Stimulated activated CD4-positive, alpha-beta T cell treated with anti-CD3 and anti-CD28 coated beads, Interleukin-12 subunit alpha, Interleukin-12 subunit beta, amount 100 ng/mL, for 48 hours (primary cell): ENCODE measurements around the gene TYRO3.
"Not testable (repeated sequence)": the region's sequence is repeated elsewhere in the genome, so short reads cannot be mapped to it uniquely, and the experiment has no call there.

ENCODE experiments used
- DNase-seq, 3 donors: peaks; one replicate each; pipeline ENCODE4 v3.0.0-alpha.2; 2020; ENCODE audit warnings: low read depth in 2 of 3, low spot score in 1 of 3

Gene TYRO3

GRCh38 chr15:41572866-41573265 is 13.9 kb downstream of the TYRO3 start:
- DNase-seq: no peak

GRCh38 chr15:41573396-41573795 is 14.4 kb downstream of the TYRO3 start:
- DNase-seq: no peak

GRCh38 chr15:41574158-41574557 is 15.1 kb downstream of the TYRO3 start:
- DNase-seq: no peak

DNA sequence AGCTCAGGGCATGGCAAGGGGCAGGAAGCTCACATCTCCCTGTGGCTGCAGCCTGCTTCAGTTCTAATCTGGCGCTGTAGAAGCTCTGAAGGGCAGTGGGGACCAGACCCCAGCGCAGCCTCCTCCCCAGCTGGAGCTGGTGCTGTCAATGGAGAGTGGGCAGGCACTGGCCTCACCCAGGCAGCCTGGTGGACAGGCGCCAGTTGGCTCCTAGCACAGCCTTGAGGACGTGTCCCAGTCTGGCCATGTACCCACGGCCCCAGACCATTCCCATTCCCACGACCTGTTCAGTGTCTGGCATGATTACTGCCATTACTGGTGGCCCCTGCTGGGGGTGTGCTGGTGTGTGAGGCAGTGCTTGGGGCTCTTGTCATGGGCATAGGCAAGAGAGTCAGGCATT is 16.3 kb downstream of the TYRO3 start:
- no peak for DNase-seq

GRCh38 chr15:41577863-41578735 is 19.1 kb downstream of the TYRO3 start:
- DNase-seq: no peak

- DNase-seq: no peak
These were observed 19.8 kb downstream of the TYRO3 start for GRCh38 chr15:41578736-41579383.

GRCh38 chr15:41581110-41581509 is 22.1 kb downstream of the TYRO3 start:
- no peak for DNase-seq

DNA sequence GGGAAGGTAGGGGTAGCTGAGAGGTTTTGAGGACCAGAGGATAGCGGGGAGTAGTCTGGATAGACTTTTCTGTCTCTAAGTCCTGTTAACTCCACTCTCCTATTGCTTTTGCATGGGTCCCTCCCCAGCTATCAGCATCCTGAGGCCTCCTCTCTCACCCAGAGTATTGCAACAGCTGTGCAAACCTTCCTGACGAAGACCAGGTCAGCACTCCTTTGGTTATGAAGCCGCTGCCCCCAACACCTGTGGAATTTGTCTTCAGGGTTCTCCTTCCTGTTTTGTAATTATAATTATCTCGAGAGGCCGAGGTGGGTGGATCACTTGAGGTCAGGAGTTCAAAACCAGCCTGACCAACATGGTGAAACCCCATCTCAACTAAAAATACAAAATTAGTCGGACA is 24.8 kb downstream of the TYRO3 start:
- no peak for DNase-seq

DNA sequence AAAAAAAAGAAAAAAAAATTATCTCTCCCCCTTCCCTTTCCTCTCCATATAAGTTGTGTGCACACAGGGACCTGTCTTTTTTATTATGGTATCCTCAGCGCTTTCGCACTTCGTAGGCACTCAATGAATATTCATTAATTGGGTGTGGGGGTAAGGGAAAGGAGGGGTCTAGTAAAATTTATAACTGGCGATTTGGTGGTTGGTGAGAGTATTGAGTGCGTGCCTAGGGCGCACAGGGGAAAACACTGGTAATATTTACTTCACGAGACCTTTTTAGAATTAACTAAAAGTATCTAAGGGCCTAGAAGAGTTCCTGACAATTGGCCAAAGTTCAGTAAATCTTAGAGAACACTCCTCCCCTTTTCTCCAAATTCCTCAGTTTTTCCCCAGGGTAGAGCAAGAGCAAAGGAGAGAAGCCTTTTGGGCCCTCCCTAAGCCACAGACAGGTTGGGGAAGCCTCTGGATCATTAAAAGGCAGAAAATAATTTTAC is 25.7 kb downstream of the TYRO3 start:
- no peak for DNase-seq

DNA sequence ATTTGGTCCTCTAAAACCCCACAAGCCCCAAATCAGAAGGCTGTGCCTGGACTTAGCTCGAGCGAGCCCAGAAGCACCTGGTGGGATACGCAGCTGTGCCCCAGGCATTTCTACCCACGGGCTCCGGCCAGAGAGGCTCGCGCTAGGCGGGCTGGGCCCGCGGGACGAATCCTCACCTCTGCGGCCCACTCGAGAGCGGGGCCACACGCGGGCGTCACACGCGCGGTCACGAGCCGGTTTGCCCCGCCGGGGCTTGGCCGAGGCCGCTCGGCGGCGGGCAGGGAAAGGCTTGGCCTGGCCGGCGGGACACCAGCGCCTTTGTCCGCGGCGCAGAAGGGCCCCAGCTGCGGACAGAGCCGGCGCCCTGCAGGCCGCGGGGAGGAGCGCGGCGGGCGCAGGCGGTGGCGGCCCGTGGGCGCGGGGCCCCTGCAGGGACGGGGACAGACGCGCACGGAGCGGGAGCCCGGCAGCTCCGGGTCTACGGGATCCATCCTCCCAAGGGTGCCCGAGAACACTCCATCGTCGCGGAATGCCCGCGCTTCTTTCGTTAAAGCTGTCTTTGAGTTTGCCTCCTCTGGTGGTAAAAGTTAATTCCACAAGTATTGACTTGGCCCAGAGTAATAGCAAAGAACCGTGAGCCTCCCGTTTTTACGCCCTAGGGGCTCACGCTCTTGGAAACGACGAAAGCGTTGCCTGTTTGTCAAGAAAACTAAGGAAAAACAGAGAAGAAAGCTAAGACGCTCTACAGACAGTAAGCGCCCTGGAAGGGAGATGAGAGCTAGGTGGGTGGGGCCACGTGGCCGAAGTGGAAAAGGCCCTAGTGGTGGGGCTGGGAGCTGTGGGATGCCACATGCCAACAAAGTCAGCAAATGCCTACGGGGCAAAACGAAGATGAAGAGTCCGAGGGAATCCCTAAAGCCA is 26.4 kb downstream of the TYRO3 start:
- DNase-seq: peak; percentile 13 to 46 (median 42)

- not testable (repeated sequence) for DNase-seq
These were observed 27.7 kb downstream of the TYRO3 start for GRCh38 chr15:41586531-41587282.

GRCh38 chr15:41589018-41589417 is 30.0 kb downstream of the TYRO3 start:
- not testable (repeated sequence) for DNase-seq

DNA sequence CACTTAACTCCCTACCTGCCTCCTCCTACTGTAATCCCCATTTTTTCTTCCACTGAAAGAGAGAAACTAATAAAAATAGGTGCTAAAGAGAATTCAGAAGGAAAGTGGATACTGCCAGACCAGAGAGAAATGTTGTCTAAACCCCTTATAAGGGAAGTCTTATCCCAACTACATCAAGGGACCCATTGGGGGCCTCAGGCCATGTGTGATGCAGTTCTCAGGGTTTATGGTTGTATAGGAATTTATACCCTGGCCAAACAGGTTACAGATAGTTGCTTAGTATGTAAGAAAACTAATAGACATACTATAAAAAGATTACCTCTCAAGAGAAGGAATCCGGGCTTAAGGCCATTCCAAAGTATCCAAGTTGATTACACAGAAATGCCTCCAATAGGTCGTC is 30.6 kb downstream of the TYRO3 start:
- DNase-seq: not testable (repeated sequence)

DNA sequence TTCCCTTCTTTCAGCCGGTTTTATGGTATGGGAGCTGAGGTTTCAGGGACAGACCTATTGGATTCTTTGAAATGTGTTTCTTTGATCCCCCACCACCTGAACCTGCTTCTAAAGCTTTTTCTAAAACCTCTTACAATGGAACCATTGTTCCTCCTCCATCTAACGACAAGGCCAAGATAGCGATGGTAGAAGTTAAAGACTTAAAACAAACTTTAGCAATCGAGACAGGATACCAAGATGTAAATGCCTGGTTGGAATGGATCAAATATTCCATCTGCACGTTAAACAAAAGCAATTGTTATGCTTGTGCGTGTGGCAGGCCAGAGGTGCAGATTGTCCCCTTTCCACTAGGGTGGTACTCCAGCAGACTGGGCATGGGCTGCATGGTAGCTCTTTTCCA is 32.2 kb downstream of the TYRO3 start:
- not testable (repeated sequence) for DNase-seq

GRCh38 chr15:41592718-41593117 is 33.7 kb downstream of the TYRO3 start:
- DNase-seq: not testable (repeated sequence)

GRCh38 chr15:41594801-41595746 is 36.1 kb downstream of the TYRO3 start:
- DNase-seq: no peak

- no peak for DNase-seq
These were observed 38.0 kb downstream of the TYRO3 start for GRCh38 chr15:41596972-41597371.

DNA sequence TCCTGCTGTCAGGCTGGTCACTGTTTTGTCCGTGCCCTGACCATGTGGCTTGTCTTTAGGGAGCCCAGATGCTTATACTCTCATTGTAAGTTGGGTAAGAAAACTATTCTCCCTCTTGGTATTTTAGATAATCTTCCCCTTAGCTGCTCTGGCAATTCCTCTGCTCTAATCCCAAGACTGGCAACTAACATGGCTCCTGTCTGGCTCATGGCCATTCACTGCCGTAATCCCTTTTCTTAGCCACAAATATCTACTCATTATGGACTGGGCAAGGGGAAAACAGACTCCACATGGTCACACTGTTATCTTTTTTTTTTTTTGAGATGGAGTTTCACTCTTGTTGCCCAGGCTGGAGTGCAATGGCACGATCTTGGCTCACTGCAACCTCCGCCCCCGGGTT is 38.8 kb downstream of the TYRO3 start:
- no peak for DNase-seq

GRCh38 chr15:41599061-41599460 is 40.0 kb downstream of the TYRO3 start:
- no peak for DNase-seq
